Nephron progenitor cell (in vitro differentiated cells): ENCODE results near the gene SLC38A3.
A peak's percentile ranks its signal among the peaks of the same experiment; 100 is the strongest.

Source experiments
- DNase-seq: peaks from one replicate; pipeline ENCODE4 v3.0.0; 2021
- H3K27ac Mint-ChIP-seq: 2 replicates; pipeline ENCODE4 v1.8.0; 2021; ENCODE audit warnings: mild to moderate bottlenecking, moderate library complexity, mixed read lengths
- H3K27me3 Mint-ChIP-seq: 2 replicates; pipeline ENCODE4 v1.8.0; 2021; ENCODE audit warnings: mild to moderate bottlenecking, low read depth, mixed read lengths; ENCODE audit not compliant: poor library complexity
- H3K36me3 Mint-ChIP-seq: 2 replicates; pipeline ENCODE4 v1.8.0; 2021; ENCODE audit warnings: low read depth, mixed read lengths
- H3K4me1 Mint-ChIP-seq: 2 replicates; pipeline ENCODE4 v1.8.0; 2021; ENCODE audit warnings: mixed read lengths
- H3K4me3 Mint-ChIP-seq: 2 replicates; pipeline ENCODE4 v1.8.0; 2021; ENCODE audit warnings: mild to moderate bottlenecking, moderate library complexity, mixed read lengths
- H3K9me3 Mint-ChIP-seq: 2 replicates; pipeline ENCODE4 v1.8.0; 2021; ENCODE audit warnings: mild to moderate bottlenecking, moderate library complexity, mixed read lengths
- TF ChIP-seq, protein P1 (sequence below): fragments of 200-600 bp; sonication (generic); IDR thresholded peaks from 2 replicates; pipeline ENCODE4 v1.5.0; 2021; ENCODE audit warnings: antibody characterized with exemption

Gene SLC38A3

GRCh38 chr3:50220109-50220508, 15.0 kb downstream of the SLC38A3 start:
- TF ChIP-seq, protein P1, sequence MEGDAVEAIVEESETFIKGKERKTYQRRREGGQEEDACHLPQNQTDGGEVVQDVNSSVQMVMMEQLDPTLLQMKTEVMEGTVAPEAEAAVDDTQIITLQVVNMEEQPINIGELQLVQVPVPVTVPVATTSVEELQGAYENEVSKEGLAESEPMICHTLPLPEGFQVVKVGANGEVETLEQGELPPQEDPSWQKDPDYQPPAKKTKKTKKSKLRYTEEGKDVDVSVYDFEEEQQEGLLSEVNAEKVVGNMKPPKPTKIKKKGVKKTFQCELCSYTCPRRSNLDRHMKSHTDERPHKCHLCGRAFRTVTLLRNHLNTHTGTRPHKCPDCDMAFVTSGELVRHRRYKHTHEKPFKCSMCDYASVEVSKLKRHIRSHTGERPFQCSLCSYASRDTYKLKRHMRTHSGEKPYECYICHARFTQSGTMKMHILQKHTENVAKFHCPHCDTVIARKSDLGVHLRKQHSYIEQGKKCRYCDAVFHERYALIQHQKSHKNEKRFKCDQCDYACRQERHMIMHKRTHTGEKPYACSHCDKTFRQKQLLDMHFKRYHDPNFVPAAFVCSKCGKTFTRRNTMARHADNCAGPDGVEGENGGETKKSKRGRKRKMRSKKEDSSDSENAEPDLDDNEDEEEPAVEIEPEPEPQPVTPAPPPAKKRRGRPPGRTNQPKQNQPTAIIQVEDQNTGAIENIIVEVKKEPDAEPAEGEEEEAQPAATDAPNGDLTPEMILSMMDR: no peak
- H3K36me3 Mint-ChIP-seq: no peaks in the 10 kb centered on the region
- H3K9me3 Mint-ChIP-seq: no peaks in the 10 kb centered on the region
- no peak for DNase-seq
- peaks cover 31% of the 10 kb centered on the region for H3K4me1 Mint-ChIP-seq
- H3K4me3 Mint-ChIP-seq: no peak overlapping the region
- no peak overlapping the region for H3K27ac Mint-ChIP-seq
- H3K27me3 Mint-ChIP-seq: peaks cover 17% of the 10 kb centered on the region

DNA sequence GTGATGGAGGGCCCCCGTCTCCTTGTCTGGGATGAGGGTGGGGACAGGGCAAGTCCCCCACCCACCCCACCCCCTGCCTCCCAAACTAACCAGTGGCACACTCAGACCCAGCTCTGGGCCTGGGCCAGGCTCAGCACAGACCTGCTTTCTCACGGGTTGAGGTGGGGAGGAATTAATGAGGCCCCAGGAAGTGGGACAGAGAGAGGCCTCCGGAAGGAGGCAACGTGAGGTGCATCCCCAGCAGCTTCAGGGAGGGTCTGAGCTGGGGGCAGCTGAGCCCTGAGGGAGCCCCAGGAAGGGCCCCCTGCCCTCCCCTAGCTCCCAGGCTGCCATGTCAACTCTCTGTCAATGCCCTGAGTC, 16.0 kb downstream of the SLC38A3 start:
- no peak for DNase-seq
- TF ChIP-seq, protein P1: no peak
- Mint-ChIP-seq H3K27ac (no peak overlapping the region), H3K4me3 (no peak overlapping the region), H3K36me3 (no peaks in the 10 kb centered on the region), H3K4me1 (peaks cover 31% of the 10 kb centered on the region), H3K27me3 (peaks cover 24% of the 10 kb centered on the region), H3K9me3 (no peaks in the 10 kb centered on the region)

- no peaks in the 10 kb centered on the region for H3K9me3 Mint-ChIP-seq
- H3K4me3 Mint-ChIP-seq: no peak overlapping the region
- H3K27ac Mint-ChIP-seq: no peak overlapping the region
- peaks cover 34% of the 10 kb centered on the region for H3K4me1 Mint-ChIP-seq
- no peak for DNase-seq
- H3K36me3 Mint-ChIP-seq: no peaks in the 10 kb centered on the region
- TF ChIP-seq, protein P1: no peak
- H3K27me3 Mint-ChIP-seq: peaks cover 27% of the 10 kb centered on the region
Measured at GRCh38 chr3:50221411-50222168, 16.5 kb downstream of the SLC38A3 start.

DNA sequence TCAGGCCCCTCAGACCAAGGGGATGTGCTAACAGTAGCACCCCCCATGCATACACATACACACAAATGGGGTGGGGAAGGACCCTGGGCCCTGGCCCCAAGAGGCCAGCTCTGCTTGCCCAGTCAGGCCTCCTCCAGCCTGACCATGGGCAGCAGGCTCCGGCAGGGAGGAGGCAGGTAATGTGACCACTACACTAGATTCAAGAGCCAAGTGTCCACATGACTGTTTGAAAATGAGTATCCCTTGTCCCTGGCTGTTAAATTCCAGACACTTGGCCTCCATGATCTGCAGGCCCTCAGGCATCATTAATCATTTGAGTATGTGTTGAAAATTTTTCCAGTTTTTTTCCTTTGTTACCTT, 17.1 kb downstream of the SLC38A3 start:
- Mint-ChIP-seq H3K9me3 (no peaks in the 10 kb centered on the region), H3K4me1 (peaks cover 38% of the 10 kb centered on the region), H3K36me3 (no peaks in the 10 kb centered on the region), H3K27ac (no peak overlapping the region), H3K4me3 (no peak overlapping the region), H3K27me3 (peaks cover 29% of the 10 kb centered on the region)
- no peak for DNase-seq
- TF ChIP-seq, protein P1: no peak

DNA sequence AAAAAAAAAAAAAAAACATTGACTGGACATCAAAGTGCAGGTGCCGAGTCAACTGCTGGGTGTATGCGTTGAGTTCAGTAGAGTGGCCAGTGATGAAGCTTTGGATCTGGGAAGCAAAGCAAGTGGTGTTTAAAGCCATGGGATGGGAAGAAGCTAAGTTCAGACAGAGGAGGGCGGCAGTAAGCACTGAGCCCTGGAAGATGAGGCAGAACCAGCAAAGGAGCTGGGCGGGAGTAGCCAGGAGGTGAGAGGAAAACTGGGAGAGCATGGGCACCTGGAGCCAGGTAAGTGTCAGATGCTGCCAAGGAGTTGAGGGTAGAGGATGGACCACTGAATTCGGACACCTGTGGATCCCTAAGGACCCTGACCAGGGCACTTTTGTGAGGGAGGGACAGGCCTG, 19.6 kb downstream of the SLC38A3 start:
- Mint-ChIP-seq H3K4me3 (peak overlapping the region; percentile 19), H3K27me3 (peaks cover 29% of the 10 kb centered on the region), H3K27ac (no peak overlapping the region), H3K36me3 (no peaks in the 10 kb centered on the region), H3K9me3 (no peaks in the 10 kb centered on the region), H3K4me1 (peaks cover 53% of the 10 kb centered on the region)
- TF ChIP-seq, protein P1: no peak
- DNase-seq: no peak

DNA sequence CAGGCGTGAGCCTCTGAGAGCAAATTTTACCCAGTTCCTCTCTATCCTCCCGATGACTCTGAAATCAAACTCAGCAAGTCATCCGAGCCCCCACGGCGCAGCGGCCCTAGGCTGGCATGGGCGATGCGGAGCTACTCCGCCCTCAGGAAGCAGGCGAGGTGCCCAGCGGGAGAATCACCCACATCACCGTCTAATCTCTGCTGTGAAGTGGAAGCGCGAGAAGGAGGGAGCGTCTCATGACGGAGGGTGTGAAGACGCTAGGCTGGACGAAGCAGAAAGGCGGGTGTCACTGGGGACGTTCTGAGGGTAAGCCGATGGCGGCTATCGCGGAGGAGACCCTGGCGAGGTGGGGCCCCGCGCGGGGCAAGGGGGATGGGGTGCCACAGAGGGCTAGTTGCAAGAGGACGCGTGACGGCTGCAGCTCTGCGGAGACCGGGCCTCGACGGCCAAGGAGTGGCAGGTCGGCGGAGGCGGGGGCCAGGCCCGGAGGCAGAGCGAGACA, 21.9 kb downstream of the SLC38A3 start:
- Mint-ChIP-seq H3K27ac (no peak overlapping the region), H3K4me1 (peaks cover 58% of the 10 kb centered on the region)

More for the DNA sequence above, 21.9 kb downstream of the SLC38A3 start:
- TF ChIP-seq, protein P1: no peak
- DNase-seq: no peak
- no peaks in the 10 kb centered on the region for H3K36me3 Mint-ChIP-seq
- H3K9me3 Mint-ChIP-seq: no peaks in the 10 kb centered on the region
- peak overlapping the region; percentile 84 for H3K4me3 Mint-ChIP-seq
- H3K27me3 Mint-ChIP-seq: peaks cover 29% of the 10 kb centered on the region
